CD4-positive, alpha-beta T cell treated with Interleukin-15 for 1 hour (primary cell): Measurements from ENCODE around the gene CERT1.
A peak's percentile ranks its signal among the peaks of the same experiment; 100 is the strongest.
"Not testable (repeated sequence)": the region's sequence is repeated elsewhere in the genome, so short reads cannot be mapped to it uniquely, and the experiment has no call there.

ENCODE experiments used
- DNase-seq: peaks from one replicate; pipeline ENCODE4 v3.0.0-alpha.2; 2020

CERT1 gene

DNA sequence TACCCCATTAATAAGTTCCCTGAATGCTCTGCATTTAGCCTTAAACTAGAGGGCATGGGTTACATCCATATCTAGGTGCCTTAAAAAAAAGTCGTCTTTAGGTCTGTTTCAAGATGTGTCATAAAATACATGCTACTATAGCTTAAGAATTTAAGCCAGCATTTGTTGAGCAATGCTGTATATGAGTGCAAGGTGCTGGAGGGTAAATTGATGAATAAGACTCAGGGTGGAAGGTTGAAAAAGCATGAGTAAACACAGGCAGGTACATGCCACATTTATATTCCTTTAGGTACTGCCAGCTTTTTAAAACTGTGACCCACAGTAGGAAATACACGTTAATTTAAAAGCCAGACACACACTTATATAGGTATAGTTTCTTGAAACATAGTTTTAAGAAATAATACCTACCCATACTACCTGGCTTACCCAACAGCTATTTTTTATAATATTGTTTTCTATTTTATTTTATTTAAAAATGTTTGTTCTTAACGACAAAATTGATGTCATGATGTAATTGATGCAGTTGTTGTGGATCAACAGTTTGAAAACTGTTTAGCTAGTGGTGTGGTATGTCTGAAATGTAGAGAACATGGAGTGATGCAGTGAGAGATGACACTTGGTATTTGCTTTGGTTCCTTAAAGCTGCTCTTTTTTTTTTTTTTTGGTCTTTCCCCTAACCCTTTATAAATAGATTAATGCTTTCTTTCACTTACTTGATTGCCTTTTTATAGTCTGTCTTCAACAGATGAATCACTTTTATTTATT is 170.5 kb downstream of the CERT1 start:
- no peak for DNase-seq

DNA sequence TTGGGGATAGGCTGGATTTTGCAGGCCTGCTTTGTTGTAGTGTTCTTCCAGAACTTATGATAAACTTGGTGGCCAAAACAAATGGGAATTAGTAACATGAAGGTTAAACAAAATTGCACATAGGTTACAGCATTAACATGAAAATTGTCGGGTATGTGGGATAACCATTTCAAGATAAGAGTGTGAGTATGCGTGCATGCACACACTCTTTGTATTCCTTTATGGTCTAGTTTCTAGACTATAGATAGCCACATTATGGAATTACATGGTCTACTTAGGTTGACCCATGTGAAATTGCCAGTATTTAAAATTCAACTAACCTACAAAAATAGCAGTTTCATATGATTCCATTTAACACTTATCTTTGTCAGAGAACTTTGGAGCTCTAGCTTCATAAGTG is 173.0 kb downstream of the CERT1 start:
- no peak for DNase-seq

DNA sequence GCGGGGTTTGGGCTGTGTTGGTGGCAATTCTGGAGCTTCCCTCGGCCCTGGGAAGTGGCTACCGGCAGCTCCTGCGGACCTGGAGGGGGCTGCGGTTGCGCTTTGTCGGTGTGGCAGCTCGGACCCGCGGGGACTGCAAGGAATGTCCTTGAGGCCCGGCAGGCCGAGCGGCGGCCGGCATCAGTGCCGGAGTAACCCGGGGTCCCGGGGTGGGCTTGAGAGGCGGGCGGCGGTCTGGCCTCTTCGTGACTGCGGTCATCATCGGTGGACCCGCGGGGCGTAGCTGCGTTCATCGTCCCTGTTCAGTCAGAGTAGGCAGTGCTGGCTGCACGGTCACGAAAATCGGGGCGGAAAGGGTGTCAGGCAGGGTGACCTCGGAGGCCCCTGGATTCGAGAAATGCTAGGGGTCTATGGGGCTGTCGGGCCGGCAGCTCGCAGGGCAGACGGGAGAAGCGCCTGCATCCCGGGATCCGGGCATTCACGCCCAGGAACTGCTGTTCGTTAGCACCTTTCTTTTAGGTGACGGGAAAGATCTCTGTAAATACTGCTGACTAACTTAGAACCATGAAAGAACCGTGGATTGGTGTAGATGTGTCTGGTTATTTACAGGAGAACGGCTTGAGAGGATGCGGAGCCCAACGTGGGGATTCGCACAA is 173.9 kb downstream of the CERT1 start:
- no peak for DNase-seq

DNA sequence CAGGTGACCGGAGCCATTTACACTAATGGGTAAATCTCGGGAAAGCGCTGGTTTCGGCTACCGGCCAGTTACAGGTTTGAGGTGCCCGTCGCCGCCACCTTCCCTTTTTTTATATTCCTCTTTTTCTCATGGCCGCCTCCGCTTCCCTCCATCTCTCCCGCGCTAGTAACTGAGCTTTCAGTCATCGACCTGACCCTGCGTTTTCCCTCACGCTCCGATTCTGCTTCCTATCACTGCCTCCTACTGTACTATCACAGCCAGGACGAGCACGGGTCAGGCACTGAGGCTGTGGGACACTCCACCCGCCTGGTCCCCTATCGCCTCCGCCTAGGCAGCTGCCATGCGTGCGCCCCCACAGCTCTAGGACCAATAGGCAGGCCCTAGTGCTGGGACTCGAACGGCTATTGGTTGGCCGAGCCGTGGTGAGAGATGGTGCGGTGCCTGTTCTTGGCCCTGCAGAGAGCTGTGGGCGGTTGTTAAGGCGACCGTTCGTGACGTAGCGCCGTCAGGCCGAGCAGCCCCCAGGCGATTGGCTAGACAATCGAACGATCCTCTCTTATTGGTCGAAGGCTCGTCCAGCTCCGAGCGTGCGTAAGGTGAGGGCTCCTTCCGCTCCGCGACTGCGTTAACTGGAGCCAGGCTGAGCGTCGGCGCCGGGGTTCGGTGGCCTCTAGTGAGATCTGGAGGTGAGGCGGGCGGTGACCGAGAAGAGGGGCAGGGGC is 174.7 kb downstream of the CERT1 start, which contains the start of gene HMGCR:
Gene HMGCR, plus strand, starts transcription at position 606 of the 722 bp plus-strand sequence. CDS start 5,386 bp downstream, outside the sequence.
- peak; percentile 99 for DNase-seq

- peak; percentile 19 for DNase-seq
Observed at GRCh38 chr5:75335952-75336614, 175.3 kb downstream of the CERT1 start.

DNA sequence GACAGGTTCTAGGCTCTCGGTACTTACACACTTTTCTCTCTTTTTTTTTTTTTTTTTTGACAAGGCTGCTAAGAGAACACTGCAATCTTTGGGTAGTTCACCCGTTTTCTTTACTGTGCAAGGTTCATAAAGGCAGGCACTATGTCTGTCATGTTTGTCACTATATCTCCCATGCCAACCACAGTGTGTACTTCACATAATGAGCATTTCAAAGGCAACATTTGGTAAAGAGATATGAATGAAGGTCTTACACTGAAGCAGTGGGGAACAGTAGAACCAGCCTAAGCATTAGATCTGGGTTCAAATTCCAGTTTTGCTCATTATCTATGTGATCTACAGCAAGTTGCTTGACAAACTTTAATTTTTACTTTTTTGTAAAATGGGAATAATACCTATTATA is 175.9 kb downstream of the CERT1 start:
- DNase-seq = no peak

GRCh38 chr5:75334413-75334812 is 177.0 kb downstream of the CERT1 start:
- DNase-seq = not testable (repeated sequence)

DNA sequence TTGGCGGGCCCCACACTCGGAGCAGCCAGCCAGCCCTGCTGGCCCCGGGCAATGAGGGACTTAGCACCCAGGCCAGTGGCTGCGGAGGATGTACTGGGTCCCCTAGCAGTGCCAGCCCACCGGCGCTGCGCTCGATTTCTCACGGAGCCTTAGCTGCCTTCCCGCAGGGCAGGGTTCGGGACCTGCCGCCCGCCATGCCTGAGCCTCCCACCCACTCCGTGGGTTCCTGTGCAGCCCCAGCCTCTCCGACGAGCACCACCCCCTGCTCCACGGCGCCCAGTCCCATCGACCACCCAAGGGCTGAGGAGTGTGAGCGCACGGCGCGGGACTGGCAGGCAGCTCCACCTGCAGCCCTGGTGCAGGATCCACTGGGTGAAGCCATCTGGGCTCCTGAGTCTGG is 177.7 kb downstream of the CERT1 start:
- not testable (repeated sequence) for DNase-seq

- no peak for DNase-seq
Observed at GRCh38 chr5:75331095-75332090, 180.0 kb downstream of the CERT1 start.

DNA sequence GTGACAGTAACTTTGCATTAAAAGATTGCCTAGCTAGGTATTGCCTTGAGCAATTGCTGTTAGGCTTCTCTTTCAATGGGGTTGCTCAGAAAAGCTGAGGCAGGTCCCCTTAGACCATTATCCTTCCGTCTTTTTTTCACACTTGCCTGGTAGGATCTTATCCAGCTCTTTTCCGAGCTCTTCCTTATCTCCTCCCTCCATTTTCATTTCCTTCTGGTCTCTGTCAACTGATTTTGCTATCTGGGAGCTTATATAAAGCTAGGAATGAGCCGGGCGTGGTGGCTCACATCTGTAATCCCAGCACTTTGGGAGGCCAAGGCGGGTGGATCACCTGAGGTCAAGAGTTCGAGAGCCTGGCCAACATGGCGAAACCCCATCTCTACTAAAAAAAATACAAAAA is 181.0 kb downstream of the CERT1 start:
- no peak for DNase-seq
